ENCODE data around the gene ADGRB2. TPM values are rescaled to one million over a fixed set of nuclear protein-coding genes. Genes with fewer than 3 reads are reported as not detected.

ADGRB2 gene
- total RNA-seq, 2 donors from 2014 or later = 3.0 to 10.2 TPM

- 79% methylated on average over 20 of the region's 20 CpGs for WGBS
- intact Hi-C loops (cut with DNase I) = loop anchor here (5.0 kb wide), 1 partner anchor 123 kb away; no protein-coding TSS in a partner anchor
- Histone ChIP-seq H3K4me3 (no peak overlapping the region), H3K36me3 (no peaks in the 10 kb centered on the region), H3K9me3 (no peaks in the 10 kb centered on the region), H3K27ac (no peak overlapping the region), H3K27me3 (replicated peaks; ENCODE audit: insufficient read depth) (no peaks in the 10 kb centered on the region), H3K4me1 (replicated peaks) (no peaks in the 10 kb centered on the region)
- TF ChIP-seq CTCF (IDR thresholded peaks at IDR 0.05) = no peak
- TF ChIP-seq POLR2A (IDR thresholded peaks at IDR 0.05) = no peak
- TF ChIP-seq POLR2AphosphoS5 (IDR thresholded peaks at IDR 0.05) = no peak
- DNase-seq (ENCODE audit: low spot score) = no peak
Measured at GRCh38 chr1:31785020-31785946, 21.1 kb upstream of the ADGRB2 start.

- intact Hi-C loops (cut with DNase I) = loop anchor here (5.0 kb wide), 1 partner anchor 122 kb away; no protein-coding TSS in a partner anchor
- no peak for DNase-seq (ENCODE audit: low spot score)
- Histone ChIP-seq H3K4me1 (replicated peaks) (no peaks in the 10 kb centered on the region), H3K9me3 (no peaks in the 10 kb centered on the region), H3K4me3 (no peak overlapping the region), H3K27me3 (replicated peaks; ENCODE audit: insufficient read depth) (no peaks in the 10 kb centered on the region), H3K36me3 (no peaks in the 10 kb centered on the region), H3K27ac (no peak overlapping the region)
- WGBS = 87% methylated on average over 4 of the region's 4 CpGs
- no peak for TF ChIP-seq POLR2A (IDR thresholded peaks at IDR 0.05)
- no peak for TF ChIP-seq POLR2AphosphoS5 (IDR thresholded peaks at IDR 0.05)
- no peak for TF ChIP-seq CTCF (IDR thresholded peaks at IDR 0.05)
Measured at GRCh38 chr1:31784356-31785019, 20.3 kb upstream of the ADGRB2 start.

- DNase-seq (ENCODE audit: low spot score) = no peak
- 93% methylated on average over 3 of the region's 3 CpGs for WGBS
- intact Hi-C loops (cut with DNase I) = no loop called here
Measured at GRCh38 chr1:31783846-31784245, 19.7 kb upstream of the ADGRB2 start.

More at GRCh38 chr1:31783846-31784245, 19.7 kb upstream of the ADGRB2 start:
- TF ChIP-seq CTCF (IDR thresholded peaks at IDR 0.05) (no peak), POLR2AphosphoS5 (IDR thresholded peaks at IDR 0.05) (no peak), POLR2A (IDR thresholded peaks at IDR 0.05) (no peak)
- no peaks in the 10 kb centered on the region for H3K9me3 ChIP-seq
- H3K27ac ChIP-seq = no peak overlapping the region
- H3K36me3 ChIP-seq = no peaks in the 10 kb centered on the region
- no peaks in the 10 kb centered on the region for H3K4me1 ChIP-seq (replicated peaks)
- H3K4me3 ChIP-seq = no peak overlapping the region
- H3K27me3 ChIP-seq (replicated peaks; ENCODE audit: insufficient read depth) = no peaks in the 10 kb centered on the region
